ENCODE data around the gene SLC25A12.
"Not testable (repeated sequence)": the region's sequence is repeated elsewhere in the genome, so short reads cannot be mapped to it uniquely, and the experiment has no call there.

SLC25A12 gene

GRCh38 chr2:171824086-171824485 lies 70.0 kb downstream of the SLC25A12 start:
- DNase-seq (ENCODE audit: low spot score), result no peak

- no peak for DNase-seq (ENCODE audit: low spot score)
Measured at GRCh38 chr2:171822525-171823322, 71.3 kb downstream of the SLC25A12 start.

GRCh38 chr2:171819453-171819852 lies 74.6 kb downstream of the SLC25A12 start:
- DNase-seq (ENCODE audit: low spot score), result no peak

GRCh38 chr2:171814883-171815282 lies 79.2 kb downstream of the SLC25A12 start:
- no peak for DNase-seq (ENCODE audit: low spot score)

- no peak for DNase-seq (ENCODE audit: low spot score)
Measured at GRCh38 chr2:171814174-171814573, 79.9 kb downstream of the SLC25A12 start.

GRCh38 chr2:171813729-171814128 lies 80.3 kb downstream of the SLC25A12 start:
- DNase-seq (ENCODE audit: low spot score), result no peak

GRCh38 chr2:171813126-171813525 lies 80.9 kb downstream of the SLC25A12 start:
- no peak for DNase-seq (ENCODE audit: low spot score)

GRCh38 chr2:171811245-171811628 lies 82.8 kb downstream of the SLC25A12 start:
- no peak for DNase-seq (ENCODE audit: low spot score)

GRCh38 chr2:171810422-171811244 lies 83.4 kb downstream of the SLC25A12 start:
- no peak for DNase-seq (ENCODE audit: low spot score)

- DNase-seq (ENCODE audit: low spot score), result not testable (repeated sequence)
Measured at GRCh38 chr2:171808885-171809284, 85.2 kb downstream of the SLC25A12 start.

GRCh38 chr2:171807831-171808393 lies 86.1 kb downstream of the SLC25A12 start:
- DNase-seq (ENCODE audit: low spot score), result no peak

- DNase-seq (ENCODE audit: low spot score), result no peak
Measured at GRCh38 chr2:171807119-171807518, 86.9 kb downstream of the SLC25A12 start.

GRCh38 chr2:171804456-171804855 lies 89.6 kb downstream of the SLC25A12 start:
- no peak for DNase-seq (ENCODE audit: low spot score)

- DNase-seq (ENCODE audit: low spot score), result no peak
Measured at GRCh38 chr2:171803757-171804156, 90.3 kb downstream of the SLC25A12 start.

GRCh38 chr2:171800639-171801038 lies 93.4 kb downstream of the SLC25A12 start:
- DNase-seq (ENCODE audit: low spot score), result no peak

- DNase-seq (ENCODE audit: low spot score), result no peak
Measured at GRCh38 chr2:171798156-171798820, 95.8 kb downstream of the SLC25A12 start.

GRCh38 chr2:171794918-171795317 lies 99.1 kb downstream of the SLC25A12 start:
- DNase-seq (ENCODE audit: low spot score), result no peak

- no peak for DNase-seq (ENCODE audit: low spot score)
Measured at GRCh38 chr2:171793691-171794678, 100.1 kb downstream of the SLC25A12 start.

- no peak for DNase-seq (ENCODE audit: low spot score)
Measured at GRCh38 chr2:171792886-171793580, 101.0 kb downstream of the SLC25A12 start.

GRCh38 chr2:171792157-171792556 lies 101.9 kb downstream of the SLC25A12 start:
- no peak for DNase-seq (ENCODE audit: low spot score)

All from iPS-NIHi11 (cell line).